ENCODE results near the gene SMYD3.

SMYD3 gene

GRCh38 chr1:246308533-246309075 lies 198.5 kb downstream of the SMYD3 start (continued):
- TF ChIP-seq ZNF830 (tag by site-specific recombination; IDR thresholded peaks at IDR 0.05; ENCODE audit: low read depth), result no peak
- TF ChIP-seq, protein P1, sequence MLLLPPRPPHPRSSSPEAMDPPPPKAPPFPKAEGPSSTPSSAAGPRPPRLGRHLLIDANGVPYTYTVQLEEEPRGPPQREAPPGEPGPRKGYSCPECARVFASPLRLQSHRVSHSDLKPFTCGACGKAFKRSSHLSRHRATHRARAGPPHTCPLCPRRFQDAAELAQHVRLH (tag by site-specific recombination; IDR thresholded peaks at IDR 0.05), result no peak
- TF ChIP-seq WT1 (tag by site-specific recombination; IDR thresholded peaks at IDR 0.05), result no peak
- TF ChIP-seq ZNF768 (tag by site-specific recombination; IDR thresholded peaks at IDR 0.05), result no peak
- TF ChIP-seq KLF16 (tag by site-specific recombination; IDR thresholded peaks at IDR 0.05), result no peak
- TF ChIP-seq MZF1 (tag by site-specific recombination; IDR thresholded peaks at IDR 0.05; ENCODE audit: borderline replicate concordance), result no peak
- TF ChIP-seq ZFP69B (tag by site-specific recombination; IDR thresholded peaks at IDR 0.05), result no peak
- no peak for TF ChIP-seq ZNF169 (tag by site-specific recombination; IDR thresholded peaks at IDR 0.05)
- TF ChIP-seq SCRT1 (tag by site-specific recombination; IDR thresholded peaks at IDR 0.05; ENCODE audit: borderline replicate concordance), result no peak

DNA sequence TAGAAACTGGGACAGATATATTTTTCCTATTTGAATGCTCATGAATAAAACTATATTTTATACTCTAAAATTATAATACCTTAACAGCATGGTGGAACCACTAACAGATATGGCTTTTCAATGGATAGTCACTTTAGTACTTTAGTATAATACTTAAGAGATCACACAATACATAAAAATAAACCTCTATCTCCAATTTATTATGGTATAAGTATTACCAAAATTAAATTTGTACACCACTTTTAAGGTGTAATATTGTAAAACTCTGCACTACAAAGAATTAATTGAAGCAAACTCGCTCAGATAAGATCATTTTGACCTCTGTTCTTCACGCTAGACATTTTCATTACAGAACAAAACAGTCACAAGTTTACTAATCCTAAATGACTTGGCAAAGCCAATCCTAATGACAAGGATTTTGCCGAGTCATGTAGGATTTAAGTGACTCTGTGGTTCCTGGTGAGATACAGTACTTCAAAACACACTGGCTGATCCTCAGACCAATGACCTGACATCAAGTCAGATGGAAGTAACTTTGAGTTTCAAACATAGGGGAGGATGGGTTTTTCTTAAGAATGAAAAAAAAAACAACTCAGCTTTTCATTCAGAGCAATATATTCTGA lies 200.6 kb downstream of the SMYD3 start:
- Histone ChIP-seq H3K9me3 (ENCODE audit: control insufficient read depth, insufficient read depth, low read depth, low read length) (no peaks in the 10 kb centered on the region), H3K4me3 (ENCODE audit: low read depth, low read length) (no peak overlapping the region), H3K4me1 (ENCODE audit: control insufficient read depth, insufficient read depth, low read length) (no peaks in the 10 kb centered on the region), H3K36me3 (ENCODE audit: control insufficient read depth in 2 of 2, insufficient read depth in 1 of 2, low read length in 2 of 2) (no peaks in the 10 kb centered on the region), H3K27ac (ENCODE audit: extremely low read depth, low read depth, low read length) (no peak overlapping the region)
- TF ChIP-seq ZNF146 (tag by site-specific recombination; IDR thresholded peaks at IDR 0.05) (no peak), HOXC10 (CRISPR knock-in tag; IDR thresholded peaks at IDR 0.05) (no peak), ZSCAN18 (tag by site-specific recombination; IDR thresholded peaks at IDR 0.05) (no peak), SP3 (tag by site-specific recombination; IDR thresholded peaks at IDR 0.05) (no peak), SALL2 (tag by site-specific recombination; IDR thresholded peaks at IDR 0.05; ENCODE audit: borderline replicate concordance) (no peak), ZNF23 (tag by site-specific recombination; IDR thresholded peaks at IDR 0.05; ENCODE audit: borderline replicate concordance) (no peak)
- ChIA-PET CTCF (no interaction called here), POLR2A (no interaction called here)

DNA sequence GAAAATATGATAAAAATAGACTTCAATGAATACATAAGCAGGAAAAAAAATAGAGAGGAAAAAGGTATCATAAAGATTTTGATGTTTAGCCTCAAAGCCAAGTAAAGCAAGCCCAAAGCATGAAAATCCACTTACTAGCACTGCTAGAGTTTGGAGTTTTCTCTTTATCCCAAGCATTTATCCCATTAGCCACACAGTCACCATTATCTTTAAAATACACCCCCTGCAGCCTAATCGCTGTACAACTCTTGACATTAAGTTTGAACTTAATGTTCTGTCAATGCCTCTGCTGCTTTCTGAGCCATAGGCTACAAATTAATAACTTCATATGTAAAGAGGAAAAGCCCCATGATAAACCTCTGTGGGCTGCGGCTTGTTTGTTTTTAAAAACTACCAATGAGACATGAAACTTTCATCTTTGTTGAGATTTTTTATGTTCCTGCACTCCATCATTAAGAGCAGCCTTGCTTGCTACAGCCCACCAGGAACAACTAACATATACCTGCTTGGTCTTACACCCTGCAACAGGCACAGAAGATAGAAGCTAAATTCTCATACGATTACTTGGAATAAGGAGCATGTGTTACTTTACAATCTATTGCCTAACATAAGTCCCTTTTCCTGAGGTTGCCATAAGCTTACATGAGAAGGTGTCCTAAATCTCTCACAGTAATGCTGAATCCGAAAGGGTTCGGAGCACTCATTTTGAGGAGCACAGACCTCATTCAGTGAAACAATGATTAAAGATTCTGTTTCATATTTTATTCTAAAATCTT lies 202.4 kb downstream of the SMYD3 start:
- POLR2A ChIA-PET, result no interaction called here
- no peak overlapping the region for H3K4me3 ChIP-seq (ENCODE audit: low read depth, low read length)
- H3K9me3 ChIP-seq (ENCODE audit: control insufficient read depth, insufficient read depth, low read depth, low read length), result no peaks in the 10 kb centered on the region
- no peaks in the 10 kb centered on the region for H3K36me3 ChIP-seq (ENCODE audit: control insufficient read depth in 2 of 2, insufficient read depth in 1 of 2, low read length in 2 of 2)
- no peak for TF ChIP-seq ZNF19 (tag by site-specific recombination; IDR thresholded peaks at IDR 0.05; ENCODE audit: low read depth)
- no peak for TF ChIP-seq ZNF571 (tag by site-specific recombination; IDR thresholded peaks at IDR 0.05)
- TF ChIP-seq ZNF623 (tag by site-specific recombination; IDR thresholded peaks at IDR 0.05), result no peak
- TF ChIP-seq GLI2 (tag by site-specific recombination; IDR thresholded peaks at IDR 0.05; ENCODE audit: borderline replicate concordance, low read depth), result no peak
- no peak for TF ChIP-seq RBAK (tag by site-specific recombination; IDR thresholded peaks at IDR 0.05)
- no peak for TF ChIP-seq ZFP69B (tag by site-specific recombination; IDR thresholded peaks at IDR 0.05)
- no peak for TF ChIP-seq ZNF423 (tag by site-specific recombination; IDR thresholded peaks at IDR 0.05)
- TF ChIP-seq REPIN1 (tag by site-specific recombination; IDR thresholded peaks at IDR 0.05; ENCODE audit: low read depth), result no peak
- TF ChIP-seq ZNF214 (tag by site-specific recombination; IDR thresholded peaks at IDR 0.05; ENCODE audit: borderline replicate concordance), result no peak
- no peak for TF ChIP-seq HOXA7 (CRISPR knock-in tag; IDR thresholded peaks at IDR 0.05; ENCODE audit: borderline replicate concordance)
- TF ChIP-seq ZBTB6 (tag by site-specific recombination; IDR thresholded peaks at IDR 0.05), result no peak
- no peak for TF ChIP-seq ZNF548 (tag by site-specific recombination; IDR thresholded peaks at IDR 0.05)
- TF ChIP-seq ZNF555 (tag by site-specific recombination; conservative IDR thresholded peaks at IDR 0.05), result no peak
- TF ChIP-seq WT1 (tag by site-specific recombination; IDR thresholded peaks at IDR 0.05), result no peak
- TF ChIP-seq ZNF707 (tag by site-specific recombination; IDR thresholded peaks at IDR 0.05), result no peak
- TF ChIP-seq ZNF785 (tag by site-specific recombination; IDR thresholded peaks at IDR 0.05), result no peak
- no peak for TF ChIP-seq ZNF221 (tag by site-specific recombination; IDR thresholded peaks at IDR 0.05; ENCODE audit: borderline replicate concordance)
- H3K4me1 ChIP-seq (ENCODE audit: control insufficient read depth, insufficient read depth, low read length), result no peaks in the 10 kb centered on the region
- CTCF ChIA-PET, result no interaction called here
- no peak overlapping the region for H3K27ac ChIP-seq (ENCODE audit: extremely low read depth, low read depth, low read length)
